ELR (cell line): ENCODE measurements around the gene GNAI1.
"Not testable (repeated sequence)": the region's sequence is repeated elsewhere in the genome, so short reads cannot be mapped to it uniquely, and the experiment has no call there.

Source experiments
- DNase-seq: peaks from one replicate; pipeline ENCODE4 v3.0.0-alpha.2; 2015; ENCODE audit warnings: low read depth

The GNAI1 gene

GRCh38 chr7:80132594-80132993 lies 2.0 kb upstream of the GNAI1 start:
- DNase-seq, result no peak

- peak; percentile 57 for DNase-seq
These were observed 1.1 kb upstream of the GNAI1 start for GRCh38 chr7:80133361-80134114.

DNA sequence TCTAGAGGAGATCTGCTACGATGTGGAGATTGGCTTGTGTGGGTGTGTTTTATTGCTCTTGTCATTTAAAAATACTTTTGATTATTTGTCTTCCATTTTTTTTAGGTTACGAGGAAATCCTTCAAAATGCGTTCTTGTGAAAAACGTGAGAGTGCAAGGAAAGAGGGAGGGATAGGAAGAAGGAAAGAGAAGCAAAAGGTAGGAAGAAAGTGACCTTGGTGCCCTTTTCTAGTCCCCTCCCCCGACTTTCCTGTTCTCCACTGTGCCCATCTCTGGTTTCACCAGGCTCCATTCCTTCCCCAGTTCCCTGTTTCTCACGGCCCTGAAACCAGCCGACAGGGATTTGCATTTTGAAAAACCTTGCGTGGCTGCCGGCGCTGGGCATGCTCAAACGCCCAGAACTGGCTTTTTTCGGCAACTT lies 506 bp upstream of the GNAI1 start:
- no peak for DNase-seq

- DNase-seq, result peak; percentile 53
These were observed 876 bp downstream of the GNAI1 start for GRCh38 chr7:80135309-80136104.

DNA sequence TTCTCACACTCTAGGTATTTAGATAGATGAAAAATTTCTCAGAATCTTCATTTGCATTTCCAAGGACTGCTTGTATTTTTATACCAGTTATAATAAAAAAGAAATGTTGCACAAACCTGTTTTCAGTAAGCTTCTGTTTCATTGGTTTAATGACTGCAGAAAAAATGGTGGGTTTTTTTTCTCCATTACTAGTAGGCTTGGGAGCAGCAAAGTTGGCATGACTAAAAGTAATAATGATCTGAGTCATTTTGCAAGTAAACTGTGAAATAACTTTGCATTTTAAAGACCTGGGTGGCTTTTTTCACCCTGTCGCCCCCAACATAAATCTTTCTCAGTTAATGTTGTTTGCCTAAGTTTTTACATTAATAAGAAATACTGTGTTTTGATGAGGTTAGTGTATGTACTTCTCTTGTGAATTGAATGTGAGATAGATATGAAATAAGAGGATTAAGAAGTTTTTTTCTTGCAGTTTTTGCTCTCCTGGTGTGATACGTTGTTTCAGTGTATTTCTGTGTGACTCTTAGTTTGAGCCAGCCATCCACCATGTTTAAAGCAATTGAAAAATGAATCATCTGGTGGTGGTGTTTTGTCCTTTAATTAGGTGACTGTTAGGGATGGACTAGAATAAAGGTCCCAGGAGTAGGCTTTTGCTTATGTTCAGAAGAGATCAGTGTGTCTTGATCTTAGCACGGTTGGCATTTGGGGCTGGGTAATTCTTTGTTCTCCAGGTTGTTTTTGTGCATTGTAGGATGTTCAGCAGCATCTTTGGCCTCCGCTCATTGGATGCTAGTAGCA lies 1.8 kb downstream of the GNAI1 start:
- peak; percentile 74 for DNase-seq

DNA sequence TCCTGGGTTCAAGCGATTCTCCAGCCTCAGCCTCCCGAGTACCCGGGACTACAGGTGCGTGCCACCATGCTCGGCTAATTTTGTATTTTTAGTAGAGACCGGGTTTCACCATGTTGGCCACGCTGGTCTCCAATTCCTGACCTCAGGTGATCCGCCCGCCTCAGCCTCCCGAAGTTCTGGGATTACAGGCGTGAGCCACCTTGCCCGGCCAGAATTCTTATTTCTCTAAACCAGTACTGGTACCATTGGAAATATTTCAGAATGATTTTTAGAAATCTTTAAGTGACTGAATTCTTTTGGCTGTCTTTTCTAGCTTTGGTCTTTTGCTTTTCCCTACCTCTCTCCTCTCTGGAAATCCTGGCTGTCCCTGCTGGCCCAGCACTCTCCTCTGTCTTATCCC lies 2.8 kb downstream of the GNAI1 start:
- DNase-seq, result no peak

GRCh38 chr7:80139236-80139635 lies 4.6 kb downstream of the GNAI1 start:
- no peak for DNase-seq

DNA sequence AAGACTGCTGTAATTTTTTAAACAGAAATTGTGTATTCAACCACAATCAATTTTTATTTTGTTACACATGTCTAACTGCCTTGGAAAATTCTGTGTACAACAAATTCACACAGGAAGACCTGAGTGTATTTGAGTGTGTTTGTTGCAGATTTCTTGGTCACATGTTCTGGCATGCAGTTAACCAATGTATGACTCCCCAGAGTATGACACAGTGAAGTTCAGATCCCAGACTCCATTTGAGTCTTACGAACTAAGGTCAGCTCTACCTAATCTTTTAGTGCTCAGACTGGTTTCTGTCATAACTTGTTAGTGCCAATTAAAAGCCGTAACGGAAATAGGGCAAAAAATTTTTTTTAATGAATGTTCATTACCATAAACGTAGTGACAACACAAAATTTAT lies 5.8 kb downstream of the GNAI1 start:
- DNase-seq, result no peak

DNA sequence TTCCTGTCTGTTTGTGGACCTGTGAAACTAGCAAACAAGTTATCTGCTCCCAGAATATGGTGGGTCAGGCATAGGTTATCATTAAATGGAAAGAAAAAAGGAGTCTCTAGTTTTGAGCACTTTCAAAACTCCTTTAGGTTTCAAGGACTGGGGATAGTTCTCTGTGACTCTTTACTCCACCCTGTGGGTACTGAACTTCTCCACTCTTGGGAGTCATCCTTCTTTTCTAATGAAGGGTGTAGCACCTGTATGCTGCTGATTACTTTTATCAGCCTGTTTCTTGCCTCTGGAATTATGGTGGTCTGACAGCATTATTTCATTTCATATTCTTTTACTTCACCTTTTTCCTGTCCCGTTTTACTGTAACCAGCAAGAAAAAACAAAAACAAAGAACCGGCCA lies 6.7 kb downstream of the GNAI1 start:
- DNase-seq, result no peak

DNA sequence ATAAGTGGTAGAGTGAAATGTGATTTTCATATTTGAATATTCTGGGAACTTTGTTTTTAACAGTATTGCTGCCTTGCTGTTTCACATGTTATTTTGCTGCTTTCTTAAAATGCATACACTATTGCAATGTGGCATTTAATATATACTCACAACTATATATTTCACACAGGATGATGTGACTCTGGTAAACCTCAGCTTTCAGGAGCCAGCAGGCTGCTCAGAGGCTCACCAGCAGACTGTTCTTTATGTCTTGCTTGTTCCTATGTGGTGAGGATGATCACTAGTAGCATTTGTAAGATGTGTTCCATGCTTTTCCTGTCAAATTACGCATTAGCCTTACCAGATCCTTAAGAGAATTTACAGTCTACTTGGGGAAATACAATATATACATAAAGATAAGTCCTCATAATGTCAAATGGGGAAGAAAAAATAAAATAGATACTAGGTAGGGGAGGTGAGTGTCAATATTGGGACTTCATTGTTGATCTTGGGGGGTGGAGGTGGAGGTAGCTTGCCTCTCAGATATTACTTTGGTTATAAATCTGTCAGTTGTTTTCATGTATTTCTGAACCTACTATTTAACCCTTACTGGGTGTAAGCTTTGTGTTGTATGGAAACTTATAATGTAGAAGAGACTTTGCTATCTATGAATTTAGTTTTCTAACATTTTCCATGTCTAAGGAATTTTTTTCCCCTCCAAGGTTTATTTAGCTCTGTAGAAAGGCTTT lies 8.4 kb downstream of the GNAI1 start:
- DNase-seq, result no peak

- DNase-seq, result peak; percentile 87
These were observed 11.3 kb downstream of the GNAI1 start for GRCh38 chr7:80145780-80146422.

GRCh38 chr7:80146545-80147182 lies 12.0 kb downstream of the GNAI1 start:
- no peak for DNase-seq

DNA sequence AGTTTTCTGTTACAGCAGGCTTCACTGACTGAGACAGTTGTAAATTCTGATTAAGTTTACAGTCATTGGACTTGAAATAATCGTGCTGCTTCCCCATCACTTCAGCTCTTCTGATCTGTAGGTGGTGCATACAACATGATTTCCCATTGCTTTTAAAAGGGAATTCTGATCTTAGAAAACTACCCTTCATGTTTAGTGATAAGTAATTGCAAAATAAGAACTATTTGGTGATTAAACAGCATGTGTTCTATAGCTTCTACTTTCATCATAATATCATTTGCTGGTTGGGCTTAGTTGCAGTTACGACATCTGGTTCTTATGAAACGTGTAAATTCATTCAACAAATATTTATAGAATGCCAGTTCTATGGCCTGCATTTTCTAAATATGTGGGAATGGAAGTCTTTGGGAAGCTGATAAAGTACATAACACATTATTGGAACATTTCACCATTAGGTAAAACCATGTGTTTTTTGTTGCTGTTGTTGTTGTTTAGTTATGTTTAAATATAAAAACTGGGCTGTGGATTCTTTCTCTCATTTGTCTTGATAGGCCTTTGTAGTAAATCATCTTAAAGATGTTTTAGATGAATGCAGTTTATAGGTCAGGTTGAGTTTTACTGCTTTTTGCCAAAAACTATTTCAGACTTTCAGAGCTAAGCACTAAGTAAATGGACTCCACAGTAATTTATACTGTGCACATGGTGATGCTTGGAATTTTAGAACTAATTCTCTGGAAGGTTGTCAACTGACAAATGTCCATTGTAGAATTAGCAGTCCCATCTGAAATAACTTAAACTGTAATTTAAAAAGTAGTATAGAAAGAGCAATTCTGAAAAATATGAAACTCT lies 13.1 kb downstream of the GNAI1 start:
- peak; percentile 87 for DNase-seq

GRCh38 chr7:80150611-80151273 lies 16.1 kb downstream of the GNAI1 start:
- DNase-seq, result peak; percentile 77

GRCh38 chr7:80151274-80151665 lies 16.6 kb downstream of the GNAI1 start:
- peak; percentile 63 for DNase-seq

DNA sequence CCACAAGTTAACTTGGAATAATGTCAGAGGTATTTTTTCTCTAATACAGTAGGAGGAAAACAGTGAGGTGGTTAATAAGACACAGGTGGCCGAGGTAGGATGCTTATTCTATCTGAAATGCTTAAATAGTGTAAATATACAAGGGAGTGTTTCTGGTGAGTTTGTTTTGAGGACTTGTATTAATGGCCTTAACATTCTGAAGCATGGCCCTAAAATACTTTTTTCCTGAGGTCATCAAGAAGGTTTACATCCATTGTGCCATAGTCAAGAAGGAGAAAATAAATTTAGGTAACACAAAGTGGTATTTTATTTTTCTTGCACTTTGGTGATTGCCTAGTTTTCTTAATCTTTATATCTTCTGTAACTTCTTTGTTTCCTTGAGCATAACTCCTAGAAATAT lies 18.8 kb downstream of the GNAI1 start:
- DNase-seq, result peak; percentile 46

- DNase-seq, result no peak
These were observed 20.2 kb downstream of the GNAI1 start for GRCh38 chr7:80154656-80155333.

DNA sequence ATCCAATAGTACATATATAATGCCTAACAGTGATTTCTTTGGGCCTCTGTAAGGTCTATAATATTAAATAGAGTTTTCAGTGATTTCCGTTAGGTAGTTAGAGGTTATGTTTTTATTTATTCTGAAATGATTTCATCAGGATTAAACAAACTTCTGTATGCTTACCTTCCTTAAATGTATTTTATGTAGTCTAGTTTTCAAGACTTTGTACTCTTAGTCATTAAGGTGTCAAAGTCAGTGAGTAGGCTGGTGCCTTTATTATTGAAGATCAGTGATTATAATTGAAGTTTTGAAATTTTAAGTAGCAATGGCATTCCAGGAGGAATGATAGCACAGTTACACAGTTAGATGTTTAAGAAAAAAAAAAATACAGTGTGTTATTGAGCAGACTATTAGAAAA lies 20.7 kb downstream of the GNAI1 start:
- no peak for DNase-seq

GRCh38 chr7:80157770-80158169 lies 23.1 kb downstream of the GNAI1 start:
- DNase-seq, result not testable (repeated sequence)
